Chondrocyte (in vitro differentiated cells): Measurements from ENCODE around the gene MAP2K4. TPM values are rescaled to one million over a fixed set of nuclear protein-coding genes. Genes with fewer than 3 reads are reported as not detected.

ENCODE experiments used
- DNase-seq: peaks from one replicate; pipeline ENCODE4 v3.0.0; 2021; ENCODE audit warnings: mixed read lengths, low spot score
- H3K27ac Mint-ChIP-seq: one replicate; pipeline ENCODE4 v1.8.0; 2021; ENCODE audit warnings: mild to moderate bottlenecking, moderate library complexity, mixed read lengths; ENCODE audit not compliant: unreplicated experiment
- H3K27me3 Mint-ChIP-seq: 2 replicates; pipeline ENCODE4 v1.8.0; 2021; ENCODE audit warnings: low read depth, mixed read lengths
- H3K36me3 Mint-ChIP-seq: 2 replicates; pipeline ENCODE4 v1.8.0; 2021; ENCODE audit warnings: low read depth, mixed read lengths
- H3K4me1 Mint-ChIP-seq: 2 replicates; pipeline ENCODE4 v1.8.0; 2021; ENCODE audit warnings: low read depth, mild to moderate bottlenecking, mixed read lengths
- H3K4me3 Mint-ChIP-seq: one replicate; pipeline ENCODE4 v1.8.0; 2021; ENCODE audit warnings: mild to moderate bottlenecking, moderate library complexity, mixed read lengths; ENCODE audit not compliant: unreplicated experiment
- H3K9me3 Mint-ChIP-seq: 2 replicates; pipeline ENCODE4 v1.8.0; 2021; ENCODE audit warnings: low read depth, mixed read lengths
- CTCF ChIP-seq: fragments of 200-600 bp; sonication (generic); IDR thresholded peaks from 2 replicates; pipeline ENCODE4 v1.5.0; 2021; ENCODE audit warnings: antibody characterized with exemption, mild to moderate bottlenecking, moderate library complexity
- total RNA-seq: library from RNA; stranded (reverse); gene quantifications from 3 replicates; pipeline ENCODE4 v1.2.1, GENCODE V29; 2021

The MAP2K4 gene
- total RNA-seq, 1 donor from 2014 or later, result 26.0 TPM

GRCh38 chr17:12035673-12036072, 15.0 kb downstream of the MAP2K4 start:
- DNase-seq, result no peak
- Mint-ChIP-seq H3K27ac (no peak overlapping the region), H3K36me3 (no peaks in the 10 kb centered on the region), H3K9me3 (no peaks in the 10 kb centered on the region), H3K27me3 (no peaks in the 10 kb centered on the region), H3K4me3 (no peak overlapping the region), H3K4me1 (peaks cover 20% of the 10 kb centered on the region)
- TF ChIP-seq CTCF, result no peak

- H3K4me1 Mint-ChIP-seq, result peaks cover 26% of the 10 kb centered on the region
- DNase-seq, result no peak
- no peak overlapping the region for H3K27ac Mint-ChIP-seq
- no peak for TF ChIP-seq CTCF
- no peaks in the 10 kb centered on the region for H3K36me3 Mint-ChIP-seq
- H3K9me3 Mint-ChIP-seq, result no peaks in the 10 kb centered on the region
- H3K27me3 Mint-ChIP-seq, result no peaks in the 10 kb centered on the region
- no peak overlapping the region for H3K4me3 Mint-ChIP-seq
Observed at GRCh38 chr17:12037970-12038369, 17.3 kb downstream of the MAP2K4 start.

- no peak overlapping the region for H3K27ac Mint-ChIP-seq
- no peaks in the 10 kb centered on the region for H3K27me3 Mint-ChIP-seq
- H3K4me1 Mint-ChIP-seq, result peaks cover 31% of the 10 kb centered on the region
- no peak overlapping the region for H3K4me3 Mint-ChIP-seq
- no peaks in the 10 kb centered on the region for H3K36me3 Mint-ChIP-seq
- no peaks in the 10 kb centered on the region for H3K9me3 Mint-ChIP-seq
- TF ChIP-seq CTCF, result no peak
- no peak for DNase-seq
Observed at GRCh38 chr17:12040478-12040877, 19.8 kb downstream of the MAP2K4 start.

- Mint-ChIP-seq H3K27ac (peak overlapping the region; percentile 76), H3K9me3 (no peaks in the 10 kb centered on the region), H3K4me1 (peaks cover 33% of the 10 kb centered on the region), H3K27me3 (no peaks in the 10 kb centered on the region), H3K4me3 (no peak overlapping the region), H3K36me3 (no peaks in the 10 kb centered on the region)
- no peak for DNase-seq
- TF ChIP-seq CTCF, result no peak
Observed at GRCh38 chr17:12041312-12041711, 20.6 kb downstream of the MAP2K4 start.

- peaks cover 46% of the 10 kb centered on the region for H3K4me1 Mint-ChIP-seq
- no peaks in the 10 kb centered on the region for H3K9me3 Mint-ChIP-seq
- H3K27me3 Mint-ChIP-seq, result no peaks in the 10 kb centered on the region
- no peak for TF ChIP-seq CTCF
- DNase-seq, result no peak
- no peak overlapping the region for H3K27ac Mint-ChIP-seq
- H3K36me3 Mint-ChIP-seq, result no peaks in the 10 kb centered on the region
- no peak overlapping the region for H3K4me3 Mint-ChIP-seq
Observed at GRCh38 chr17:12043702-12044101, 23.0 kb downstream of the MAP2K4 start.
